HCT116 (cell line): ENCODE results near the gene ARL14.

ENCODE experiments used
- EZH2 ChIP-seq: fragments of 200-600 bp; sonication (generic); IDR thresholded peaks from 2 replicates; pipeline ENCODE4 v1.6.1; 2017; ENCODE audit warnings: antibody characterized with exemption, mixed run types
- POLR2A ChIP-seq: IDR thresholded peaks from 2 replicates; pipeline ENCODE4 v1.7.0; 2011; ENCODE audit warnings: borderline replicate concordance; ENCODE audit not compliant: insufficient read depth, insufficient read length; ENCODE audit errors: extremely low read depth
- POLR2AphosphoS5 ChIP-seq: IDR thresholded peaks from 2 replicates; pipeline ENCODE4 v1.6.1; 2011; ENCODE audit warnings: mild to moderate bottlenecking, low read depth, low read length, moderate library complexity
- RAD21 ChIP-seq: IDR thresholded peaks from 2 replicates; pipeline ENCODE4 v1.6.1; 2012; ENCODE audit warnings: low read depth, mild to moderate bottlenecking
- SIN3A ChIP-seq: IDR thresholded peaks from 2 replicates; pipeline ENCODE4 v1.6.1; 2012; ENCODE audit warnings: low read depth
- SP1 ChIP-seq: IDR thresholded peaks from 2 replicates; pipeline ENCODE4 v1.6.1; 2012; ENCODE audit warnings: low read depth
- SRF ChIP-seq: IDR thresholded peaks from 2 replicates; pipeline ENCODE4 v1.6.1; 2012; ENCODE audit warnings: low read depth
- YY1 ChIP-seq: IDR thresholded peaks from 2 replicates; pipeline ENCODE4 v1.6.1; 2011; ENCODE audit warnings: low read length, low read depth, moderate library complexity, mild to moderate bottlenecking; ENCODE audit not compliant: insufficient replicate concordance; ENCODE audit errors: extremely low read depth
- ZNF274 ChIP-seq: fragments of 200-500 bp; sonication (Bioruptor generic); IDR thresholded peaks from 2 replicates; pipeline ENCODE4 v1.6.1; 2014; ENCODE audit warnings: mild to moderate bottlenecking, low read depth, low read length, inconsistent platforms
- TF ChIP-seq, protein P1 (sequence below), 3 experiments: fragments of 200-600 bp in 1 of 3; sonication (generic) in 1 of 3; IDR thresholded peaks in 2 of 3; conservative IDR thresholded peaks in 1 of 3; 2 replicates each; pipeline ENCODE4 v1.5.1; 2012 to 2017; ENCODE audit warnings: low read depth in 2 of 3, low read length in 2 of 3, antibody characterized with exemption in 1 of 3, borderline replicate concordance in 1 of 3, control low read depth in 1 of 3, mild to moderate bottlenecking in 1 of 3, mixed read lengths in 1 of 3, mixed run types in 1 of 3, moderate library complexity in 1 of 3; ENCODE audit not compliant: insufficient read depth in 1 of 3
- TF ChIP-seq, protein P2 (sequence below): IDR thresholded peaks from 2 replicates; pipeline ENCODE4 v1.6.1; 2011; ENCODE audit warnings: mild to moderate bottlenecking, low read length, moderate library complexity; ENCODE audit not compliant: insufficient replicate concordance; ENCODE audit errors: extremely low read depth

DNA sequence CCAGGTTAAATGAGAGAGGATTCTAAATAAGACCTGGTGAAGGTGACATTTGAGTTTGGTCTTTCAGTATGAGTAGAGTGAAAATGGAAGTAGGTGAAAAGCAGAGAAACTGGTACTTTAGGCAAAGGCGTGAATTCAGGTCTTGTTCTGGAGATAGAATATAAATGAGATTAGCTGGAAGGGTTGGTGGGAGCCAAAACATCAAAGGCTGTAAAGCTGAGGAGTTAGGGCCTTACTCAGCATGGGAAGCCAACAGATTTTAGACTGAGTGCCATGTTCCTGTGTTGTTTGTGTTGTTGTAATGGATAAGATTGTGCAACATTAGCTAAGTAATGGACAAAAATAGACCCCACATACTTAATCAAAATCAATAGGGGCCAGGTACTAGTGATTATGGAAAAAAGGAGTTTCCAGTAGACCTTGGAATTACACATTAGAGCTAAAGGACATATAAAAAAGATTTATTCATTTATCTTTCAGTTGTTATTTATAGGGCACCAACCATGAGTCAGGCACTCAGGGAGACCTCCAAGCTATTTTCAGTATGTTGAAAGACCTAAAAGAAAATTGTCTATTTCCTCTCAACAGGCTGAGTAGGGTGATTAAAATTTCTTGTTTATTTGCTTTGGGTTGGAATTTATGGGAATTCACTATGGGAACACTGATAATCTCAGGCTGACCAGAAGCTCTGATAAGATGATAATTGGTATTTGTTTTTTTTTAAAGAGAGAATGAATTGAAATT is 20.8 kb downstream of the ARL14 start:
- TF ChIP-seq, protein P1, sequence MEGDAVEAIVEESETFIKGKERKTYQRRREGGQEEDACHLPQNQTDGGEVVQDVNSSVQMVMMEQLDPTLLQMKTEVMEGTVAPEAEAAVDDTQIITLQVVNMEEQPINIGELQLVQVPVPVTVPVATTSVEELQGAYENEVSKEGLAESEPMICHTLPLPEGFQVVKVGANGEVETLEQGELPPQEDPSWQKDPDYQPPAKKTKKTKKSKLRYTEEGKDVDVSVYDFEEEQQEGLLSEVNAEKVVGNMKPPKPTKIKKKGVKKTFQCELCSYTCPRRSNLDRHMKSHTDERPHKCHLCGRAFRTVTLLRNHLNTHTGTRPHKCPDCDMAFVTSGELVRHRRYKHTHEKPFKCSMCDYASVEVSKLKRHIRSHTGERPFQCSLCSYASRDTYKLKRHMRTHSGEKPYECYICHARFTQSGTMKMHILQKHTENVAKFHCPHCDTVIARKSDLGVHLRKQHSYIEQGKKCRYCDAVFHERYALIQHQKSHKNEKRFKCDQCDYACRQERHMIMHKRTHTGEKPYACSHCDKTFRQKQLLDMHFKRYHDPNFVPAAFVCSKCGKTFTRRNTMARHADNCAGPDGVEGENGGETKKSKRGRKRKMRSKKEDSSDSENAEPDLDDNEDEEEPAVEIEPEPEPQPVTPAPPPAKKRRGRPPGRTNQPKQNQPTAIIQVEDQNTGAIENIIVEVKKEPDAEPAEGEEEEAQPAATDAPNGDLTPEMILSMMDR (IDR thresholded peaks at IDR 0.05 in 2 of 3, conservative IDR thresholded peaks at IDR 0.05 in 1 of 3; ENCODE audit: borderline replicate concordance in 1 of 3, insufficient read depth in 1 of 3, low read depth in 2 of 3, low read length in 2 of 3): no peak
- TF ChIP-seq, protein P2, sequence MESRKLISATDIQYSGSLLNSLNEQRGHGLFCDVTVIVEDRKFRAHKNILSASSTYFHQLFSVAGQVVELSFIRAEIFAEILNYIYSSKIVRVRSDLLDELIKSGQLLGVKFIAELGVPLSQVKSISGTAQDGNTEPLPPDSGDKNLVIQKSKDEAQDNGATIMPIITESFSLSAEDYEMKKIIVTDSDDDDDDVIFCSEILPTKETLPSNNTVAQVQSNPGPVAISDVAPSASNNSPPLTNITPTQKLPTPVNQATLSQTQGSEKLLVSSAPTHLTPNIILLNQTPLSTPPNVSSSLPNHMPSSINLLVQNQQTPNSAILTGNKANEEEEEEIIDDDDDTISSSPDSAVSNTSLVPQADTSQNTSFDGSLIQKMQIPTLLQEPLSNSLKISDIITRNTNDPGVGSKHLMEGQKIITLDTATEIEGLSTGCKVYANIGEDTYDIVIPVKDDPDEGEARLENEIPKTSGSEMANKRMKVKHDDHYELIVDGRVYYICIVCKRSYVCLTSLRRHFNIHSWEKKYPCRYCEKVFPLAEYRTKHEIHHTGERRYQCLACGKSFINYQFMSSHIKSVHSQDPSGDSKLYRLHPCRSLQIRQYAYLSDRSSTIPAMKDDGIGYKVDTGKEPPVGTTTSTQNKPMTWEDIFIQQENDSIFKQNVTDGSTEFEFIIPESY: no peak
- TF ChIP-seq POLR2AphosphoS5 (no peak), POLR2A (no peak), SIN3A (no peak), ZNF274 (no peak), EZH2 (no peak), SRF (no peak), SP1 (no peak), RAD21 (no peak), YY1 (no peak)
